Skin of body (tissue), 2 donors: Measurements from ENCODE around the gene CYP3A5. TPM values are rescaled to one million over a fixed set of nuclear protein-coding genes. Genes with fewer than 3 reads are reported as not detected.
"Not testable (repeated sequence)": the region's sequence is repeated elsewhere in the genome, so short reads cannot be mapped to it uniquely, and the experiment has no call there.

ENCODE experiments used
- DNase-seq: peaks from one replicate; lab custom pipeline; 2025; lab: John Stamatoyannopoulos, UW
- total RNA-seq: library from RNA; depleted of rRNA; stranded (reverse); fragments of >200 nt; gene quantifications from one replicate; pipeline ENCODE4 v1.2.3, GENCODE V29; 2014

The CYP3A5 gene
- total RNA-seq, 1 donor from 2014 or later: 24.9 TPM

DNA sequence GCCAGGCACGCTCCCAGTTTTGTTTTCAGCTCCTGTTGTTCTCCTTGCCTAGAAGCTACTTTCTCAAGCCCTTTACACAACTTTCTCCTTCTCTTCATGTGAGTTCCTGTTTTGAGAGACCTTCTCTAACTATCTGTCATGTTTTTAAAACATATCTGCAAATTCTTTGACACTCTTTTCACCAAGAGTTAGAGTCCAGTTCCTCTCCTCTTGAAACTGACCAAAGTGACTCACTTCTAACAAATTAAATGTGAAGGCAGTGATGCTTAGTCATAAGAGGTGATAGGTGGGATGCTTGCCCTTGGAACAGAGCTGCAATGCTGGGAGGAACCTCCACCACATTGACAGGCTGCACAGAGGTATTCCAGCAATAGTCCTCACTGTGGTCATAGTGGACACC, 37.8 kb downstream of the CYP3A5 start:
- DNase-seq: no peak

- DNase-seq: no peak
Measured at GRCh38 chr7:99639267-99639666, 40.5 kb downstream of the CYP3A5 start.

GRCh38 chr7:99638731-99639130, 41.1 kb downstream of the CYP3A5 start:
- DNase-seq: no peak

GRCh38 chr7:99637414-99637813, 42.4 kb downstream of the CYP3A5 start:
- not testable (repeated sequence) for DNase-seq

DNA sequence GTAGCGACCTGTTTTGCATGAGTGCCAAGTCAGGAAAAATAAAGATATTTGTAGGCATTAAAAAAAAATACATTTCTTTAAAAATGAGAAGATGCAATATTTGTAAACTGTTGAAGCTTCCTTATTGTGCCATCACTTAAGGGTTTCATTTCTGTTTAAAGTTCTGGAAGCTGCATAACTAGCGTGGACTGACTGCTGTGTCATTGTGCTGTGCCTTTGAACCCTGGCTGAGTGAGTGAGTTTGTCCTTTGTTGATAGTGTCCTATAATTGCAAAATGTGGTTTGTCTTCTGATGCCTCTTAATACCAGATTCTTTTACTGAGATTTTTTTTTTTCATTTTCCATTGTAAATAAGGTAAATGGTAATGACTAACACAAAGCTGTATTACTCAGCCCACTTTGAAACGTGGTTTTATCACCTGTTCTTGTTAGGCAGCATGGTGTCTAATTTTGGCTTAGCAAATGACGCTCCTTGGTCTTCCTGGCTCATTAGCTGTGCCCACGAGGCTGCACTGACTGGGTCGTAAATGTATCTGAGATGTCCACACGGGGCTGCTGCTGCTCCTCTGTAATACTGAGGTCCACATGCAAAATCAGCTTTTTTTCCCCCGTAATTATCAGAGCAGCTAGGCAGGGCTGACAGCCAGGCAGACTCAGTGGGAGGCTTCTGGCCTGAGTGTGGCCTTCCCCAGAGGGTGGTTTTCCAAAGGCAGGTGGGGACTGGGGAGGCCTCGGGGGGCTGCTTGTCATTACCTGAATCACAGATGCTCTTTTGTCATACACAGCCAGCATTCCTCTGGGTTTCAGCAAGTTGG, 48.3 kb downstream of the CYP3A5 start:
- DNase-seq: no peak

- no peak for DNase-seq
Measured at GRCh38 chr7:99629643-99630042, 50.2 kb downstream of the CYP3A5 start.

GRCh38 chr7:99628471-99629465, 51.0 kb downstream of the CYP3A5 start:
- DNase-seq: no peak

DNA sequence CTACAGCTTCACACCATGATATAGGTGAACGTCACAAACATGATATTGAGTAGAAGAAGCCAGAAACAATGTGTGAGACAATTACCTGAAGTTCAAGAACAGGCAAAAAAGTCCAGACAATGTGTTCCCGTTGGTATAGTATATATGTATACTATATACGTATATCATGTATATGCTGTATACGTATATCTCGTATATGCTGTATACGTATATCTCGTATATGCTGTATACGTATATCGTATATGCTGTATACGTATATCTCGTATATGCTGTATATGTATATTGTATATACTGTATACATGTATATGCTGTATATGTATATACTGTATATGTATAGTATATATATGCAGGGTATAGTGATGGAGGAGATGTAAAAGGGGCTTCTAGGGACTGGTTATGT, 52.3 kb downstream of the CYP3A5 start:
- no peak for DNase-seq

GRCh38 chr7:99626661-99627060, 53.1 kb downstream of the CYP3A5 start:
- no peak for DNase-seq

GRCh38 chr7:99625961-99626360, 53.8 kb downstream of the CYP3A5 start:
- no peak for DNase-seq

GRCh38 chr7:99625321-99625720, 54.5 kb downstream of the CYP3A5 start:
- no peak for DNase-seq

DNA sequence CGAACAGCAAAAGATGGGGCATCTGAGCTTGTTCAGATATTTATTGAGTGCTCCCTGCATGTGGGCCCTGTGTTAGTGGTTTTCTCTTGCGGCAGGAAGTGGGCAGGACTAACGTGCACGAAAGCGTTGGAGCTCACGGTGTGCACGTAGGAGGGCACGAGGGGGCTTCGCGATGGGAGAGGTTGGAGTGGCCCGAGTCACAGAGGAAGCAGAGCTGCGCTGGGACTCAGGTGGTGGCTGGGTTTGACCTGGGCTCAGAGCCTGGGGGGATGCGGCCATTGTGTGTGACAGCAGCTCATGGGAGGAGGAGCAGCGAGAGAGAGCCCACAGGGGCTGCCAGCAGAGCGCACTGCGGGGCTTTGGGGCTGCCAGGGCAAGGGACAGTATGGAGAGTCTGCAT, 55.3 kb downstream of the CYP3A5 start:
- no peak for DNase-seq

GRCh38 chr7:99623702-99624447, 55.9 kb downstream of the CYP3A5 start:
- no peak for DNase-seq

DNA sequence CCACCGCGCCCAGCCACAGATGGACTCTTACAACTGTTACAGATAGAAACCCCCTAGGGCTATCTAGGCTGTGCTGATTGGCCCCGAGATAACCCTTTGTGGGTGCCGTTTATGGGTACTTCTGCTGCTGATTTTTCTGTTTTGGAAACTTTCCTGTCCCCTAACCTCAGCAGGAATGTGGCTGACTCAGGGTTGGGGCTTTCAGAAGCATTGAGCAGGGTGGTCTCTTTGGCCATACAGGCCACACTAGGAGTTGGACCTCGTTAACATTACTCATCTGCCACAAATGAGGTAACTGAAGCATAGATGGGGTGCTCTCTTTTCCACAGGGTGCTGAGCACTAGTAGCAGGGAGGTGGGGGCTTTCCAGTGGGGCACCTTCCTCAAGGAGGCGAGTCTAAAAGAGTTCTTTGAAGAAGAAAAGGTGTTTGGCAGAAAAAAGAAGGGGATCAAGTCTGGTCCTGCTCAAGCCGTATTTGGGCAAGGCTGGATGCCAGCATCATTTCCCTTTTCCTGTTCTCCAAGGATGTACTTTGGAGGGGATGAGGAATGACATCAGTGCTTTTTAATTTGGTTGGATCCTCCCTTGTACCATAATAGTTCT, 56.6 kb downstream of the CYP3A5 start:
- DNase-seq: no peak

DNA sequence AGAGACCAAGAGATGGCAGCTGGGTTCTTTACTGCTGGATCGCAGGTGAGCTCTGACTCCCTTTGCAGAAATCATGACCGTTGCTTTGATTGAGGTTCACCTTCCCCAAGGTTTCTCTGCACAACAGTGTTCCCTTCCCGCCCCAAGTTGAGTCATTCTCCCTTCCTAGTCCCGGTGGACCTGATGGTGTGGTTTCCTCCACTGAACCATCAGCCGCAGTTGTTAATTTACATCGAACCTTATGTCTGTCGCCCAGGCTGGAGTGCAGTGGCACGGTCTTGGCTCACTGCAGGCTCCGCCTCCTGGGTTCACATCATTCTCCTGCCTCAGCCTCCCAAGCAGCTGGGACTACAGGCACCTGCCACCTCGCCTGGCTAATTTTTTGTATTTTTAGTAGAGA, 57.2 kb downstream of the CYP3A5 start:
- DNase-seq: no peak

- DNase-seq: no peak
Measured at GRCh38 chr7:99621271-99621670, 58.5 kb downstream of the CYP3A5 start.

DNA sequence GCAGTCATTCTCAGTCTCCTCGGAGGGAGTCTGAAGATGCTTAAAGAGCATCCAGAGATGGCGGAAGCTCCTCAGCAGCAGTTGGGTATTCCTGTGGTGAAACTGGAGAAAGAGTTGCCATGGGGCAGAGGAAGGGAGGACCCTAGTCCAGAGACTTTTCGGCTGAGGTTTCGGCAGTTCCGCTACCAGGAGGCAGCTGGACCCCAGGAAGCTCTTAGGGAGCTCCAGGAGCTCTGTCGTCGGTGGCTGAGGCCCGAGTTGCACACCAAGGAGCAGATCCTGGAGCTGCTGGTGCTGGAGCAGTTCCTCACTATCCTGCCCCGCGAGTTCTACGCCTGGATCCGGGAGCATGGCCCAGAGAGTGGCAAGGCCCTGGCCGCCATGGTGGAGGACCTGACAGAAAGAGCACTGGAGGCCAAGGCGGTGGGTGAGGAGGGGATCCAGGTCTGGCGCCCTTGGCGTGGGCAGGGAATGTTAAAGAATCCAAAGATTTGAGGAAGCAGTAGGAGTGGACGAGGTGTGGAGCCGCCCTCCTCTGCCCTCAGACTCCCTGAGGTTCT, 60.1 kb downstream of the CYP3A5 start:
- no peak for DNase-seq

DNA sequence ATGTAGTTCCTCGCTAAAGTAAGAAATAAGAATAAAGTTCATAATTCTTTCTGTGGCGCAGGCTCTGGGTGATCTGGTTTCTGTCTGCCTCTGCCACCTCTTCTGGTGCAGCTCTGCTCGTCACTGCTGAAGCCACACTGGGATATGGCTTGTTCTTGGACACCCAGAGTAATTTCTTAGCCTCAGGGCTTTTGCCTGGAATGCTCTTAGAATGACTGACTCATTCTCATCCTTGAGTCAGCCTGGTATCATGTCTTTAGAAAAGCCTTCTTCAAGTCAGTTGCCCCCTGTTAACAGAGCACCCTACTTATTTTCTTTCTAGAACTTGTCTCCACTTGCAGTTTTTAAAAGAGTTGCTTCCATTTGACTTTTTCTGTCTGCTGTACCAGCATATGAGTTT, 61.1 kb downstream of the CYP3A5 start:
- DNase-seq: no peak

DNA sequence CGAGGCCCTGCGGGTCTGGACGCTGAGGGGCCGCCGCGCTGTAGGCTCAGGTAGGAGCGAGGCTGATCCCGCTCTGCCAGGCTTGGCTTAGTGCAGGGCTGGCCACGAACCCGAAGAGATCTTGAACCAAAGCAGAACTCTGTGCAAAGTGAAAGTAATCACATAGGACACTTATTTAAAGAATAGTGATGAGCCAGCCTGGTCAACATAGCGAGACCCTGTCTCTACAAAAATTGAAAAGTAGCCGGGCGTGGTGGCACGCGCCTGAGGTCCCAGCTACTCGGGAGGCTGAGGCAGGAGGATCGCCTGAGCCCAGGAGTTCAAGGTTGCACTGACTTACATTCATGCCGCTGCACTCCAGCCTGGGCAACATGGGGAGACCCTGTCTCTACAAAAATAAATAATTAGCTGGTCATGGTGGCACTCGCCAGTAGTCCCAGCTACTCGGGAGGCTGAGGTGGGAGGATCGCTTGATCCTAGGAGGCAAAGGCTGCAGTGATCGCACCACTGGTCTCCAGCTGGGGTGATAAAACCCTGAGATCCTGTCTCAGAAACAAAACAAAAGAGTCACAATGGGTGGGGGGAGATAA, 62.5 kb downstream of the CYP3A5 start:
- no peak for DNase-seq
